ENCODE results near the gene USP25.

- TF ChIP-seq CTCF (IDR thresholded peaks at IDR 0.05) (no peak), EZH2 (IDR thresholded peaks at IDR 0.05; ENCODE audit: borderline replicate concordance, insufficient read depth, low read depth, low read length, poor library complexity, severe bottlenecking) (no peak)
Observed at GRCh38 chr21:15772654-15773053, 42.9 kb downstream of the USP25 start.

All from B cell (primary cell).